ENCODE measurements around the gene MINDY4.

MINDY4 gene

DNA sequence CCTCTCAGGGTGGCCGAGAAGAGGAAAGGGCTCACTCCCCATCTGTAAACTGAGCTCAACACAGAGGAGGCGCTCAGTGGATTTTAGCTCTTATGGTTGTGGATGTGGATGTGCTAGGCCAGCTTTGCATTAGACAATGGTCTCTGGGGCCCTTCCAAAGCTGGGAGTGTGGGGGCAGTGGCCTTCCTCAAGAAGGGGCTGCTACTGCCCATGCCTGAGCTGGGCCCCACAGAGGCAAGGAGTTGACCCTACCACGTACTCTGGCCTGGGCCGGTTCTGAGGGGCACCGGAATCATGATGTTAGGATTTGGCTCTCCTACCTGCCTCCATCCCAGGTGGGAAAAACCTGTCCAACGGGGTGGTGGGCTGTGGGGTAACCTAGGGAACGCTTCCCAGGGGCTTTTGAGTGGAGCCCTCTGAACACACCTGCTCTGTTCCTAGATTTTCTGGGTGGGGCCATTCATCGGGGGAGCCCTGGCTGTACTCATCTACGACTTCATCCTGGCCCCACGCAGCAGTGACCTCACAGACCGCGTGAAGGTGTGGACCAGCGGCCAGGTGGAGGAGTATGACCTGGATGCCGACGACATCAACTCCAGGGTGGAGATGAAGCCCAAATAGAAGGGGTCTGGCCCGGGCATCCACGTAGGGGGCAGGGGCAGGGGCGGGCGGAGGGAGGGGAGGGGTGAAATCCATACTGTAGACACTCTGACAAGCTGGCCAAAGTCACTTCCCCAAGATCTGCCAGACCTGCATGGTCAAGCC, 152.0 kb downstream of the MINDY4 start:
- no peaks in the 10 kb centered on the region for H3F3A ChIP-seq (ENCODE audit: insufficient read depth)

DNA sequence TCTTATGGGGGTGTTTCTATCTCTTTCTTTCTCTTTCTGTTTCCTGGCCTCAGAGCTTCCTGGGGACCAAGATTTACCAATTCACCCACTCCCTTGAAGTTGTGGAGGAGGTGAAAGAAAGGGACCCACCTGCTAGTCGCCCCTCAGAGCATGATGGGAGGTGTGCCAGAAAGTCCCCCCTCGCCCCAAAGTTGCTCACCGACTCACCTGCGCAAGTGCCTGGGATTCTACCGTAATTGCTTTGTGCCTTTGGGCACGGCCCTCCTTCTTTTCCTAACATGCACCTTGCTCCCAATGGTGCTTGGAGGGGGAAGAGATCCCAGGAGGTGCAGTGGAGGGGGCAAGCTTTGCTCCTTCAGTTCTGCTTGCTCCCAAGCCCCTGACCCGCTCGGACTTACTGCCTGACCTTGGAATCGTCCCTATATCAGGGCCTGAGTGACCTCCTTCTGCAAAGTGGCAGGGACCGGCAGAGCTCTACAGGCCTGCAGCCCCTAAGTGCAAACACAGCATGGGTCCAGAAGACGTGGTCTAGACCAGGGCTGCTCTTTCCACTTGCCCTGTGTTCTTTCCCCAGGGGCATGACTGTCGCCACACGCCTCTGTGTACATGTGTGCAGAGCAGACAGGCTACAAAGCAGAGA, 152.7 kb downstream of the MINDY4 start:
- H3K4me3 ChIP-seq (ENCODE audit: insufficient read depth, low read length, poor library complexity, severe bottlenecking): no peak overlapping the region
- H4K20me1 ChIP-seq (ENCODE audit: low read depth, low read length): no peaks in the 10 kb centered on the region
- no peak overlapping the region for H3K4me2 ChIP-seq (ENCODE audit: low read depth, low read length, poor library complexity, severe bottlenecking)
- no peaks in the 10 kb centered on the region for H3F3A ChIP-seq (ENCODE audit: insufficient read depth)
- H3K9me3 ChIP-seq (ENCODE audit: insufficient read depth, low read length): no peaks in the 10 kb centered on the region
- H3K79me2 ChIP-seq (ENCODE audit: insufficient read depth, low read length): no peaks in the 10 kb centered on the region
- no peaks in the 10 kb centered on the region for H3K9me2 ChIP-seq (replicated peaks; ENCODE audit: insufficient read depth, low read length)
- no peak overlapping the region for H3K27ac ChIP-seq (ENCODE audit: low read depth, low read length)
- no peak overlapping the region for H3K9ac ChIP-seq (ENCODE audit: low read length)
- no peaks in the 10 kb centered on the region for H3K36me3 ChIP-seq (ENCODE audit: low read length)
- TF ChIP-seq EZH2phosphoT487 (conservative IDR thresholded peaks at IDR 0.05; ENCODE audit: low read length): no peak
- TF ChIP-seq, protein P1, sequence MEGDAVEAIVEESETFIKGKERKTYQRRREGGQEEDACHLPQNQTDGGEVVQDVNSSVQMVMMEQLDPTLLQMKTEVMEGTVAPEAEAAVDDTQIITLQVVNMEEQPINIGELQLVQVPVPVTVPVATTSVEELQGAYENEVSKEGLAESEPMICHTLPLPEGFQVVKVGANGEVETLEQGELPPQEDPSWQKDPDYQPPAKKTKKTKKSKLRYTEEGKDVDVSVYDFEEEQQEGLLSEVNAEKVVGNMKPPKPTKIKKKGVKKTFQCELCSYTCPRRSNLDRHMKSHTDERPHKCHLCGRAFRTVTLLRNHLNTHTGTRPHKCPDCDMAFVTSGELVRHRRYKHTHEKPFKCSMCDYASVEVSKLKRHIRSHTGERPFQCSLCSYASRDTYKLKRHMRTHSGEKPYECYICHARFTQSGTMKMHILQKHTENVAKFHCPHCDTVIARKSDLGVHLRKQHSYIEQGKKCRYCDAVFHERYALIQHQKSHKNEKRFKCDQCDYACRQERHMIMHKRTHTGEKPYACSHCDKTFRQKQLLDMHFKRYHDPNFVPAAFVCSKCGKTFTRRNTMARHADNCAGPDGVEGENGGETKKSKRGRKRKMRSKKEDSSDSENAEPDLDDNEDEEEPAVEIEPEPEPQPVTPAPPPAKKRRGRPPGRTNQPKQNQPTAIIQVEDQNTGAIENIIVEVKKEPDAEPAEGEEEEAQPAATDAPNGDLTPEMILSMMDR (IDR thresholded peaks at IDR 0.05; ENCODE audit: insufficient read depth, low read length, poor library complexity, severe bottlenecking): no peak
- no peaks in the 10 kb centered on the region for H3K27me3 ChIP-seq (ENCODE audit: low read length)
- no peak overlapping the region for H2AFZ ChIP-seq (ENCODE audit: low read depth, low read length, severe bottlenecking)

More for the DNA sequence above, 152.0 kb downstream of the MINDY4 start:
- Histone ChIP-seq H3K27me3 (ENCODE audit: low read length) (no peaks in the 10 kb centered on the region), H4K20me1 (ENCODE audit: low read depth, low read length) (no peaks in the 10 kb centered on the region), H3K9me3 (ENCODE audit: insufficient read depth, low read length) (no peaks in the 10 kb centered on the region), H3K9ac (ENCODE audit: low read length) (no peak overlapping the region), H2AFZ (ENCODE audit: low read depth, low read length, severe bottlenecking) (no peak overlapping the region), H3K4me2 (ENCODE audit: low read depth, low read length, poor library complexity, severe bottlenecking) (no peak overlapping the region), H3K27ac (ENCODE audit: low read depth, low read length) (no peak overlapping the region), H3K79me2 (ENCODE audit: insufficient read depth, low read length) (no peaks in the 10 kb centered on the region), H3K9me2 (replicated peaks; ENCODE audit: insufficient read depth, low read length) (no peaks in the 10 kb centered on the region), H3K4me3 (ENCODE audit: insufficient read depth, low read length, poor library complexity, severe bottlenecking) (no peak overlapping the region), H3K36me3 (ENCODE audit: low read length) (no peaks in the 10 kb centered on the region)
- no peak for TF ChIP-seq EZH2phosphoT487 (conservative IDR thresholded peaks at IDR 0.05; ENCODE audit: low read length)
- TF ChIP-seq, protein P1 (IDR thresholded peaks at IDR 0.05; ENCODE audit: insufficient read depth, low read length, poor library complexity, severe bottlenecking): no peak

DNA sequence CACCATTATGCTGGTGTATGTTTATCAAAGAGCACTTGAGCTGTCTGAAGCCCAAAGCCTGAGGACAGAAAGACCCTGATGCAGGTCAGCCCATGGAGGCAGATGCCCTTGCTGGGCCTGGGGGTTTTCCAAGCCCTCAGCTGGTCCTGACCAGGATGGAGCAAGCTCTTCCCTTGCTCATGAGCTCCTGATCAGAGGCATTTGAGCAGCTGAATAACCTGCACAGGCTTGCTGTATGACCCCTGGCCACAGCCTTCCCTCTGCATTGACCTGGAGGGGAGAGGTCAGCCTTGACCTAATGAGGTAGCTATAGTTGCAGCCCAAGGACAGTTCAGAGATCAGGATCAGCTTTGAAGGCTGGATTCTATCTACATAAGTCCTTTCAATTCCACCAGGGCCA, 153.4 kb downstream of the MINDY4 start:
- Histone ChIP-seq H4K20me1 (ENCODE audit: low read depth, low read length) (no peaks in the 10 kb centered on the region), H3K9me2 (replicated peaks; ENCODE audit: insufficient read depth, low read length) (no peaks in the 10 kb centered on the region), H3K4me3 (ENCODE audit: insufficient read depth, low read length, poor library complexity, severe bottlenecking) (no peak overlapping the region), H3K9ac (ENCODE audit: low read length) (no peak overlapping the region), H3K36me3 (ENCODE audit: low read length) (no peaks in the 10 kb centered on the region), H3F3A (ENCODE audit: insufficient read depth) (no peaks in the 10 kb centered on the region), H3K4me2 (ENCODE audit: low read depth, low read length, poor library complexity, severe bottlenecking) (no peak overlapping the region), H3K9me3 (ENCODE audit: insufficient read depth, low read length) (no peaks in the 10 kb centered on the region), H3K27ac (ENCODE audit: low read depth, low read length) (no peak overlapping the region), H3K27me3 (ENCODE audit: low read length) (no peaks in the 10 kb centered on the region), H3K79me2 (ENCODE audit: insufficient read depth, low read length) (no peaks in the 10 kb centered on the region), H2AFZ (ENCODE audit: low read depth, low read length, severe bottlenecking) (no peak overlapping the region)
- TF ChIP-seq, protein P1 (IDR thresholded peaks at IDR 0.05; ENCODE audit: insufficient read depth, low read length, poor library complexity, severe bottlenecking): no peak
- TF ChIP-seq EZH2phosphoT487 (conservative IDR thresholded peaks at IDR 0.05; ENCODE audit: low read length): no peak

Data from SU-DHL-6 (cell line).